Hematopoietic multipotent progenitor cell treated with erythropoietin and hydrocortisone succinate and interleukin-3 and kit ligand, for 4 days (in vitro differentiated cells): Measurements from ENCODE around the gene CSTPP1.
"Not testable (repeated sequence)": the region's sequence is repeated elsewhere in the genome, so short reads cannot be mapped to it uniquely, and the experiment has no call there.

Source experiments
- DNase-seq: peaks from one replicate; pipeline ENCODE4 v3.0.0-alpha.2; 2015

Gene CSTPP1

GRCh38 chr11:47105974-47106373 lies 169.4 kb downstream of the CSTPP1 start:
- no peak for DNase-seq

GRCh38 chr11:47106798-47107411 lies 170.3 kb downstream of the CSTPP1 start:
- DNase-seq = no peak

GRCh38 chr11:47107744-47108143 lies 171.2 kb downstream of the CSTPP1 start:
- no peak for DNase-seq

GRCh38 chr11:47108214-47108613 lies 171.7 kb downstream of the CSTPP1 start:
- DNase-seq = no peak

- DNase-seq = no peak
These were observed 172.6 kb downstream of the CSTPP1 start for GRCh38 chr11:47109051-47109726.

- DNase-seq = no peak
These were observed 173.2 kb downstream of the CSTPP1 start for GRCh38 chr11:47109727-47110246.

GRCh38 chr11:47111318-47111804 lies 174.8 kb downstream of the CSTPP1 start:
- DNase-seq = no peak

- DNase-seq = not testable (repeated sequence)
These were observed 176.4 kb downstream of the CSTPP1 start for GRCh38 chr11:47112941-47113340.

GRCh38 chr11:47118958-47119688 lies 182.6 kb downstream of the CSTPP1 start:
- DNase-seq = not testable (repeated sequence)

- DNase-seq = no peak
These were observed 184.5 kb downstream of the CSTPP1 start for GRCh38 chr11:47121056-47121455.

GRCh38 chr11:47121731-47122130 lies 185.2 kb downstream of the CSTPP1 start:
- DNase-seq = no peak

GRCh38 chr11:47123094-47123493 lies 186.5 kb downstream of the CSTPP1 start:
- DNase-seq = no peak

GRCh38 chr11:47124675-47125074 lies 188.1 kb downstream of the CSTPP1 start:
- no peak for DNase-seq

GRCh38 chr11:47125083-47125482 lies 188.5 kb downstream of the CSTPP1 start:
- no peak for DNase-seq

- DNase-seq = no peak
These were observed 190.7 kb downstream of the CSTPP1 start for GRCh38 chr11:47127213-47127612.

- DNase-seq = no peak
These were observed 194.0 kb downstream of the CSTPP1 start for GRCh38 chr11:47130543-47130942.

GRCh38 chr11:47131136-47131535 lies 194.6 kb downstream of the CSTPP1 start:
- no peak for DNase-seq

- no peak for DNase-seq
These were observed 195.9 kb downstream of the CSTPP1 start for GRCh38 chr11:47132490-47132889.

- no peak for DNase-seq
These were observed 196.4 kb downstream of the CSTPP1 start for GRCh38 chr11:47132981-47133380.

GRCh38 chr11:47136327-47136726 lies 199.8 kb downstream of the CSTPP1 start:
- no peak for DNase-seq

- no peak for DNase-seq
These were observed 200.4 kb downstream of the CSTPP1 start for GRCh38 chr11:47136921-47137320.

- no peak for DNase-seq
These were observed 200.9 kb downstream of the CSTPP1 start for GRCh38 chr11:47137476-47137875.

GRCh38 chr11:47139878-47140277 lies 203.3 kb downstream of the CSTPP1 start:
- no peak for DNase-seq

- no peak for DNase-seq
These were observed 206.8 kb downstream of the CSTPP1 start for GRCh38 chr11:47143322-47143721.
